ENCODE measurements around the gene ENAH. TPM values are rescaled to one million over a fixed set of nuclear protein-coding genes. Genes with fewer than 3 reads are reported as not detected.

ENAH gene
- total RNA-seq, 4 donors from 2014 or later: 31.4 to 56.3 (median 45.3) TPM

- DNase-seq (ENCODE audit: low spot score in 2 of 2): no peak
- WGBS, 2 donors: 67 to 77% methylated on average over 3 of the region's 3 CpGs
- H3K27ac ChIP-seq: no peak overlapping the region
These were observed 74.5 kb downstream of the ENAH start for GRCh38 chr1:225578251-225578977.

GRCh38 chr1:225577241-225577640 lies 75.7 kb downstream of the ENAH start:
- H3K4me3 ChIP-seq: no peak overlapping the region
- no peaks in the 10 kb centered on the region for H3K36me3 ChIP-seq
- TF ChIP-seq POLR2A (IDR thresholded peaks at IDR 0.05) (no peak), CTCF (IDR thresholded peaks at IDR 0.05) (no peak), EP300 (IDR thresholded peaks at IDR 0.05) (no peak)
- no peak for DNase-seq (ENCODE audit: low spot score in 2 of 2)
- H3K27me3 ChIP-seq: no peaks in the 10 kb centered on the region
- no peak overlapping the region for H3K27ac ChIP-seq
- peaks cover 0 to 28% (median 0%) of the 10 kb centered on the region in 4 donors for H3K4me1 ChIP-seq
- H3K9me3 ChIP-seq: no peaks in the 10 kb centered on the region
- 30 to 39% methylated on average over 2 of the region's 2 CpGs for WGBS, 2 donors

More at GRCh38 chr1:225578251-225578977, 74.5 kb downstream of the ENAH start:
- H3K27me3 ChIP-seq: no peaks in the 10 kb centered on the region
- no peak overlapping the region for H3K4me3 ChIP-seq
- no peaks in the 10 kb centered on the region for H3K9me3 ChIP-seq
- peaks cover 0 to 28% (median 0%) of the 10 kb centered on the region in 4 donors for H3K4me1 ChIP-seq
- no peaks in the 10 kb centered on the region for H3K36me3 ChIP-seq
- no peak for TF ChIP-seq EP300 (IDR thresholded peaks at IDR 0.05)
- TF ChIP-seq CTCF (IDR thresholded peaks at IDR 0.05): no peak
- no peak for TF ChIP-seq POLR2A (IDR thresholded peaks at IDR 0.05)

GRCh38 chr1:225573216-225573615 lies 79.7 kb downstream of the ENAH start:
- DNase-seq (ENCODE audit: low spot score in 2 of 2): no peak
- no peak overlapping the region for H3K27ac ChIP-seq
- no peaks in the 10 kb centered on the region for H3K36me3 ChIP-seq
- no peak overlapping the region for H3K4me3 ChIP-seq
- H3K4me1 ChIP-seq: peaks cover 0 to 13% (median 0%) of the 10 kb centered on the region in 4 donors
- no peaks in the 10 kb centered on the region for H3K9me3 ChIP-seq
- TF ChIP-seq CTCF (IDR thresholded peaks at IDR 0.05): no peak
- no peak for TF ChIP-seq EP300 (IDR thresholded peaks at IDR 0.05)
- TF ChIP-seq POLR2A (IDR thresholded peaks at IDR 0.05): no peak
- WGBS, 2 donors: 70 to 74% methylated on average over 2 of the region's 2 CpGs
- no peaks in the 10 kb centered on the region for H3K27me3 ChIP-seq

GRCh38 chr1:225572422-225572821 lies 80.5 kb downstream of the ENAH start:
- WGBS, 2 donors: 70 to 77% methylated on average over 3 of the region's 3 CpGs
- Histone ChIP-seq H3K4me1 (peaks cover 0 to 9% (median 0%) of the 10 kb centered on the region in 4 donors), H3K27me3 (no peaks in the 10 kb centered on the region)

More at GRCh38 chr1:225572422-225572821, 80.5 kb downstream of the ENAH start:
- no peaks in the 10 kb centered on the region for H3K9me3 ChIP-seq
- no peak for DNase-seq (ENCODE audit: low spot score in 2 of 2)
- no peak overlapping the region for H3K4me3 ChIP-seq
- no peaks in the 10 kb centered on the region for H3K36me3 ChIP-seq
- no peak for TF ChIP-seq CTCF (IDR thresholded peaks at IDR 0.05)
- TF ChIP-seq EP300 (IDR thresholded peaks at IDR 0.05): no peak
- TF ChIP-seq POLR2A (IDR thresholded peaks at IDR 0.05): no peak
- H3K27ac ChIP-seq: no peak overlapping the region
